HG03432 (cell line): ENCODE measurements around the gene C1orf232.

Experiments
- ATAC-seq: cut with Tn5 transposase; IDR thresholded peaks from one replicate; pipeline ENCODE4 v1.9.1; 2021; ENCODE audit warnings: mild to moderate bottlenecking, moderate library complexity; ENCODE audit not compliant: unreplicated experiment

Gene C1orf232

GRCh38 chr1:26125382-26125781 is 43.4 kb downstream of the C1orf232 start:
- no peak for ATAC-seq

GRCh38 chr1:26124418-26125331 is 44.1 kb downstream of the C1orf232 start:
- ATAC-seq, result no peak

GRCh38 chr1:26122988-26123973 is 45.5 kb downstream of the C1orf232 start:
- ATAC-seq, result no peak

GRCh38 chr1:26121854-26122773 is 46.6 kb downstream of the C1orf232 start:
- no peak for ATAC-seq

GRCh38 chr1:26119892-26120608 is 48.7 kb downstream of the C1orf232 start:
- no peak for ATAC-seq

GRCh38 chr1:26114165-26114927 is 54.4 kb downstream of the C1orf232 start:
- ATAC-seq, result no peak
